ENCODE measurements around the gene FAM229A. TPM values are rescaled to one million over a fixed set of nuclear protein-coding genes. Genes with fewer than 3 reads are reported as not detected.

The FAM229A gene
- total and polyA plus RNA-seq, 2 experiments from 2014 or later: 8.7 to 12.0 TPM

- Histone ChIP-seq H3K9me3 (ENCODE audit: low read depth) (no peaks in the 10 kb centered on the region), H3K27ac (no peak overlapping the region), H3K27me3 (no peaks in the 10 kb centered on the region), H3K36me3 (peaks cover 40% of the 10 kb centered on the region), H3K4me1 (ENCODE audit: low read depth) (no peaks in the 10 kb centered on the region), H3K4me3 (no peak overlapping the region)
- no peak for DNase-seq (ENCODE audit: low read depth in 1 of 2, low spot score in 1 of 2)
- TF ChIP-seq, protein P1, sequence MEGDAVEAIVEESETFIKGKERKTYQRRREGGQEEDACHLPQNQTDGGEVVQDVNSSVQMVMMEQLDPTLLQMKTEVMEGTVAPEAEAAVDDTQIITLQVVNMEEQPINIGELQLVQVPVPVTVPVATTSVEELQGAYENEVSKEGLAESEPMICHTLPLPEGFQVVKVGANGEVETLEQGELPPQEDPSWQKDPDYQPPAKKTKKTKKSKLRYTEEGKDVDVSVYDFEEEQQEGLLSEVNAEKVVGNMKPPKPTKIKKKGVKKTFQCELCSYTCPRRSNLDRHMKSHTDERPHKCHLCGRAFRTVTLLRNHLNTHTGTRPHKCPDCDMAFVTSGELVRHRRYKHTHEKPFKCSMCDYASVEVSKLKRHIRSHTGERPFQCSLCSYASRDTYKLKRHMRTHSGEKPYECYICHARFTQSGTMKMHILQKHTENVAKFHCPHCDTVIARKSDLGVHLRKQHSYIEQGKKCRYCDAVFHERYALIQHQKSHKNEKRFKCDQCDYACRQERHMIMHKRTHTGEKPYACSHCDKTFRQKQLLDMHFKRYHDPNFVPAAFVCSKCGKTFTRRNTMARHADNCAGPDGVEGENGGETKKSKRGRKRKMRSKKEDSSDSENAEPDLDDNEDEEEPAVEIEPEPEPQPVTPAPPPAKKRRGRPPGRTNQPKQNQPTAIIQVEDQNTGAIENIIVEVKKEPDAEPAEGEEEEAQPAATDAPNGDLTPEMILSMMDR (IDR thresholded peaks at IDR 0.05; ENCODE audit: low read depth, low read length): no peak
These were observed 11.8 kb upstream of the FAM229A start for GRCh38 chr1:32373996-32374592.

DNA sequence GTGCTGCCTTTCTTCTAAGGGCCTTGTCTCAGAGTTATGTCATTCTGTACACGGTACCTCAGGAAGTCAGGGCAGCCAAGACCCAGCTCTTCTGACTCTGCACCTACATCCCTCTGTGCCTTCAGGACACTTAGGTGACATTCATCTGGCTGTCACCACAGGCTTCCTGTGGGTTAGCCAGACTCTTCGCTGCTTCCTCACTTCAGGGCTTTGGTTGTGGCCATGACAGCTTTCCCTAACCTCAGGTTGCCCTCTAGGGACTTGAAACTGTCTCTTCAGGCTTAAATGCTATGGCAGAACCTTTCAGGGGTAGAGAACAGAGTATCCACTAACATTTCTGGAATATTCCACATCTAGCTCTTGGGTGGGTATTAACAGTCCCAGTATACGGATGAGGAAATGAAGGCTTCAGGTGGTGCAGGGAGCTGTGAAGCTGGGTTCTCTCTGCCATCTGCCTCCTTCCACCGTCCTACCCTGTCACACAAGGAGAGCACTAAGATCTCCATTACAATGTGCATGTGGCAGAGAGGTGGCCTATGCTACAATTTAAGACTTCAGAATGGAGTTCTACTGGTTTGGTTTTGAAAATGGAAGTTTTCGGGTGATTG is 10.0 kb upstream of the FAM229A start:
- TF ChIP-seq, protein P1 (IDR thresholded peaks at IDR 0.05; ENCODE audit: low read depth, low read length): no peak
- no peaks in the 10 kb centered on the region for H3K9me3 ChIP-seq (ENCODE audit: low read depth)

GRCh38 chr1:32367912-32368635 is 5.8 kb upstream of the FAM229A start:
- Histone ChIP-seq H3K27me3 (no peaks in the 10 kb centered on the region), H3K36me3 (peaks cover 31% of the 10 kb centered on the region), H3K4me1 (ENCODE audit: low read depth) (no peaks in the 10 kb centered on the region), H3K9me3 (ENCODE audit: low read depth) (no peaks in the 10 kb centered on the region), H3K27ac (no peak overlapping the region), H3K4me3 (no peak overlapping the region)
- TF ChIP-seq, protein P1 (IDR thresholded peaks at IDR 0.05; ENCODE audit: low read depth, low read length): no peak
- DNase-seq (ENCODE audit: low read depth in 1 of 2, low spot score in 1 of 2): no peak

More for the DNA sequence above, 10.0 kb upstream of the FAM229A start:
- peaks cover 45% of the 10 kb centered on the region for H3K36me3 ChIP-seq
- no peak for DNase-seq (ENCODE audit: low read depth in 1 of 2, low spot score in 1 of 2)
- no peak overlapping the region for H3K4me3 ChIP-seq
- no peaks in the 10 kb centered on the region for H3K27me3 ChIP-seq
- no peak overlapping the region for H3K27ac ChIP-seq
- H3K4me1 ChIP-seq (ENCODE audit: low read depth): no peaks in the 10 kb centered on the region

- no peaks in the 10 kb centered on the region for H3K9me3 ChIP-seq (ENCODE audit: low read depth)
- no peak overlapping the region for H3K4me3 ChIP-seq
- TF ChIP-seq, protein P1 (IDR thresholded peaks at IDR 0.05; ENCODE audit: low read depth, low read length): no peak
- H3K27ac ChIP-seq: no peak overlapping the region
- peaks cover 29% of the 10 kb centered on the region for H3K36me3 ChIP-seq
- H3K27me3 ChIP-seq: no peaks in the 10 kb centered on the region
- H3K4me1 ChIP-seq (ENCODE audit: low read depth): peaks cover 7% of the 10 kb centered on the region
- no peak for DNase-seq (ENCODE audit: low read depth in 1 of 2, low spot score in 1 of 2)
These were observed 3.2 kb upstream of the FAM229A start for GRCh38 chr1:32365445-32365844.

DNA sequence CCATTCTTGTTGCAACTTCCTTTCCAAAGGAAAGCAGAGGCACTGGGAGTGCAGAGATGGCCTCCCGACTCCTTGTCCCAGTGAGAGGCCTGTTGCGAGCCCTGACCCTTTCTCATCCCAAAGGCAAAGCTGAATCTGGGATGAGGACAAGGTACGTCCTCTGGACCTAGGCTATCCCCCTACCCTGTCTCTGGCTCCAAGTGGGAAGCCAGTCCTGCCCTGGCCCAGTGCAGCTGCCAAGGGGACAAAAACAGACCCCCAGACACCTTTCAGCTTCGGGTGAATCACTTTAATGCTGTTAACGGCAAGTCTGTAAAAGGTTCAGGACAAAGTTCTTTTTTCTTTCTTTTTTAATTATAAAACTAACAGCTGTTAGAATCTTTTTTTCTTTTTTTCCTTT is 2.6 kb upstream of the FAM229A start:
- TF ChIP-seq, protein P1 (IDR thresholded peaks at IDR 0.05; ENCODE audit: low read depth, low read length): no peak
- no peak overlapping the region for H3K27ac ChIP-seq
- DNase-seq (ENCODE audit: low read depth in 1 of 2, low spot score in 1 of 2): no peak
- no peaks in the 10 kb centered on the region for H3K27me3 ChIP-seq
- H3K36me3 ChIP-seq: peaks cover 29% of the 10 kb centered on the region
- H3K9me3 ChIP-seq (ENCODE audit: low read depth): no peaks in the 10 kb centered on the region
- no peak overlapping the region for H3K4me3 ChIP-seq
- peaks cover 7% of the 10 kb centered on the region for H3K4me1 ChIP-seq (ENCODE audit: low read depth)

Measured in cardiac muscle cell (in vitro differentiated cells and primary cell).